Raji (cell line): ENCODE data around the gene QSOX2.

Experiments
- POLR2A ChIP-seq: IDR thresholded peaks from 2 replicates; pipeline ENCODE4 v1.6.1; 2011; ENCODE audit warnings: low read depth, low read length, control low read depth; ENCODE audit not compliant: insufficient read depth

The QSOX2 gene

DNA sequence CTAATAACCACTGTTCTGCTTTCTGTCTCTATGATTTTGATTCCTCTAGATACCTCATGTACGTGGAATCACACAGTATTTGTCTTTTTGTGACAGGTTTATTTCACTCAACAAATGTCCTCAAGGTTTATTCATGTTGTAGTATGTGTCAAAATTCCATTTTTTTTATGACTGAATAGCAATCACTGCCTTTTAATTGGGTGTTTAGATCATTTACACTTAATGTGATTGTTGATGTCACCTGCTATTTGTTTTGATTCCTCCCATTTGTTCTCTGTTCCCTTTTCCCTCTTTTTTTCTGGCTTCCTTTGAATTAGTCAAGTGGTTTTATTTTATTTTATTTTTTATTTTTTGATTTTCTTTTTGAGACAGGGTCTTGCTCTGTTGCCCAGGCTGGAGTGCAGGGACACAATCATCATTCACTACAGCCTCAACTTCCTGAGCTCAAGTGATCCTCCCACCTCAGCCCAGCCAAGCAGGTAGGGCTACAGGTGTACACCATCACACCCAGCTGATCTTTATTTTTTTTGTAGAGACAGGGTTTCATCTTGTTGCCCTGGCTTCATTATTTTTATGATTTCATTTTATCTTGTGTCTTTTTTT, 82.3 kb downstream of the QSOX2 start:
- TF ChIP-seq POLR2A: no peak

DNA sequence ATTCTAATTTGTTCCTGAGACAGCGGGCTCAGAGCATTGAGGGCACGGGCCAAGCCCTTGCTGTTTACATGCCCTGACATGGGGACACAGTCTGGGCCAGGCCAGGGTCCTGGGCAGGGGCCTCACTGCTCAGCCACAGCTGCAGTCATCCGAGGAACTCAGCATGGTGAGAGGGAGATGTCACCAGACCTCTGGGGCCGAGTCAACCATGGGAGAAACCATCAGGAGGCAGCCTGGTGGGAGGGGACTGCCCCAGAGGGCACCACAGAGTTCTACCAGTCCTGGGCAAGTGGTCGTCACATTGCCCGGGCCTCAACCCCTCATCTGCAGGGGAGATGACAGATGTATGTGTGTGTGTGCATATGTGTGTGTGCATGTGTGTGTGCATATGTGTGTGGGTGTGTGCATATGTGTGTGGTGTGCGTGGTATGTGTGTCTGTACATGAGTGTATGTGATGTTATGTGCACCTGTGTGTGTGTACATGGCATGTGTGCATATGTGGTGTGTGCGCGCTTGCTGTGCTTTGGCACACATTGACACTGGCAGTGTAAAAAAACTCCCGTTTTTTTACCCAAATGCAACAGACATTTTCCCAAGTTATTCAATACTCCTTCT, 84.5 kb downstream of the QSOX2 start:
- TF ChIP-seq POLR2A: no peak

DNA sequence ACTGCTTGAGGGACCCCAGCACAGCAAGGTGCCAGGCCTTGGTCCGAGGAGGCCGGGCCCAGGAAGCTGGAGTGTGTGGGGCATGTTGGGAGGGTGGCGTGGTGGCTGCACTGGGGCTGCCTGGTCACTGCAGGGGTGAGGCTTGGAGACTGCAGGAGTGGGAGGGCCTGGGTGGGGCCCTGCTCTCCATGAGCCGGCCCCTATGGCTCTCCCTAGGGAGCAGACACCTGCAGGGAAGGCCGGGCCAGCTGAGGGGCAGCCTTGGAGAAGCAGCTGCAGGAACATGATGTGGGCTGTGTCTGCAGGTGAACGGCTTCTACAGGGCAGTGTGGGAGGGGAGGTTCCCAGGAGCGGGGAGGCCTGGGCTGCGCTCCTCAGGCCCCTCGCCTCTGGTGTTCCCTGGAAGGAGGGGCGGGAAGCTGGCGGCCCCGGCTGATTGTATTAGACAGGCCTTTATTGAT, 85.2 kb downstream of the QSOX2 start:
- TF ChIP-seq POLR2A: no peak

DNA sequence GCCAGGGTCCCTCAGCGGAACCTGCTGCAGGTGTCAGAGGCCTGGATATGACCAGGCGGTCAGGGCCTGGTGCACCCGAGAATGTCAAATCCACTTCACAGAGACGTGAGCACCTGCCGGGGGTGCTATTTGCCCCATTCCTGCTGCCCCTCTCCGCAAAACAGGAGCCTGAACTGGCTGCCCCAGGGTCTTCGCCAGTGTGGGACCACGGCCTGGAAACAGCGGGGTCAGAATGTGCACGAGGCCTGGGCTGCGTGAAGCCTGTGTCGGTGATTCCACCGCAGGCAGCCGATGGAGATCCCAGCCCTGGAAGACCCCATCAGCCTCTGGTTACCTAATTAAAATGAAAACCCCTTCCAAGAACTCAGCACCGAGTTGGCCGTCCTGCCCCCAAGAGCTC, 85.8 kb downstream of the QSOX2 start:
- no peak for TF ChIP-seq POLR2A

DNA sequence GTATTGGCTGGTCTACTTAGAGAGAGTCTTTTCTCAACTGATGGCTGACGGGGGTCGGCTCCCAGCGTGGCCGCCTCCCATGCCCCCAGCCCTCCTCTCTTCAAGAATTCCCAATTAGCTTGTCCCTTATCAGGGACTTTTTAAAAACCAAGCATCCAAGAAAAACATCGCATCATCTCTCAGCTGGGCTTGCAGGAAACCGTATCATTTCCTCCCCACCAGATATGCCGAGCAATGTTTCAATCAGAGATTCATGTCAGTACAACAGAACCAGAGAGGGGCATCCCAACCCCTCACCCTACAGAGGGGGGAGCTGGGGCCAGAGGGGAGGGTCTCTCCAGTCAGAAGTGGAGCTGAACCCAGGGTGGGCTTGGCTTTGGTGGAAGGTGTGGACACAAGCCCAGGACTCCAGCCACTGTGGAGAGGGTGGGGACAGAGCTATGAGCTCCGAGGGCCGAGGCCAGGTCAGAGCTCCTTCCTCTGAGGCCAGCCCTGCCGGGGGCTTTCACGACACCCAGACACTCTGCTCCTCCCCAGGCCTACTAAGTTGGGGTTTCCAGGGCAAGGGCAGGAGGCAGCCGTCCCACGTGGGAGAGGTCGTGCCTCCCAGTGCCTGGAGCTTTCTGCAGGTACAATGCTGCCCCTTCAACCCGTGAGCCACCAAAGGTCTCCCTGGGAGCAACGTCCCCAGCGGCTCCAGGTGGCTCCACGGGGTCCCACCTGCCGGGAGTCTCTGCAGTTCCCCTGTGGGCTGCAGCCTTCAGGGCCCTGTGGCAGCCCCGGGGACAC, 87.9 kb downstream of the QSOX2 start:
- no peak for TF ChIP-seq POLR2A
